GM21576 (cell line): ENCODE measurements around the gene NECTIN1.

ENCODE experiments used
- ATAC-seq: cut with Tn5 transposase; IDR thresholded peaks from one replicate; pipeline ENCODE4 v1.9.1; 2021; ENCODE audit warnings: mild to moderate bottlenecking, moderate library complexity; ENCODE audit not compliant: unreplicated experiment

The NECTIN1 gene

GRCh38 chr11:119645018-119645417 lies 84.0 kb downstream of the NECTIN1 start:
- ATAC-seq, result no peak

- ATAC-seq, result no peak
Measured at GRCh38 chr11:119644502-119644901, 84.5 kb downstream of the NECTIN1 start.

- ATAC-seq, result no peak
Measured at GRCh38 chr11:119643876-119644225, 85.1 kb downstream of the NECTIN1 start.

GRCh38 chr11:119643212-119643875 lies 85.7 kb downstream of the NECTIN1 start:
- no peak for ATAC-seq

- no peak for ATAC-seq
Measured at GRCh38 chr11:119641983-119642745, 86.8 kb downstream of the NECTIN1 start.

- no peak for ATAC-seq
Measured at GRCh38 chr11:119640541-119640940, 88.5 kb downstream of the NECTIN1 start.

GRCh38 chr11:119639642-119640205 lies 89.3 kb downstream of the NECTIN1 start:
- ATAC-seq, result no peak

GRCh38 chr11:119638851-119639250 lies 90.1 kb downstream of the NECTIN1 start:
- ATAC-seq, result no peak

- no peak for ATAC-seq
Measured at GRCh38 chr11:119637481-119637880, 91.5 kb downstream of the NECTIN1 start.

GRCh38 chr11:119635776-119636175 lies 93.2 kb downstream of the NECTIN1 start:
- ATAC-seq, result no peak

GRCh38 chr11:119635041-119635740 lies 93.8 kb downstream of the NECTIN1 start:
- ATAC-seq, result no peak

GRCh38 chr11:119634301-119634700 lies 94.7 kb downstream of the NECTIN1 start:
- no peak for ATAC-seq

GRCh38 chr11:119629834-119630624 lies 99.0 kb downstream of the NECTIN1 start:
- ATAC-seq, result no peak

GRCh38 chr11:119629085-119629484 lies 99.9 kb downstream of the NECTIN1 start:
- ATAC-seq, result no peak

GRCh38 chr11:119627286-119627685 lies 101.7 kb downstream of the NECTIN1 start:
- no peak for ATAC-seq

GRCh38 chr11:119626871-119627270 lies 102.1 kb downstream of the NECTIN1 start:
- ATAC-seq, result no peak

GRCh38 chr11:119626197-119626841 lies 102.7 kb downstream of the NECTIN1 start:
- no peak for ATAC-seq

GRCh38 chr11:119625206-119625978 lies 103.6 kb downstream of the NECTIN1 start:
- no peak for ATAC-seq

- ATAC-seq, result no peak
Measured at GRCh38 chr11:119624629-119625028, 104.4 kb downstream of the NECTIN1 start.
